ENCODE measurements around the gene EMD. TPM values are rescaled to one million over a fixed set of nuclear protein-coding genes. Genes with fewer than 3 reads are reported as not detected.
A peak's percentile ranks its signal among the peaks of the same experiment; 100 is the strongest.
"Not testable (repeated sequence)": the region's sequence is repeated elsewhere in the genome, so short reads cannot be mapped to it uniquely, and the experiment has no call there.

EMD gene
- total and polyA plus RNA-seq, 2 experiments from 2014 or later: 39.4 to 61.0 TPM

DNA sequence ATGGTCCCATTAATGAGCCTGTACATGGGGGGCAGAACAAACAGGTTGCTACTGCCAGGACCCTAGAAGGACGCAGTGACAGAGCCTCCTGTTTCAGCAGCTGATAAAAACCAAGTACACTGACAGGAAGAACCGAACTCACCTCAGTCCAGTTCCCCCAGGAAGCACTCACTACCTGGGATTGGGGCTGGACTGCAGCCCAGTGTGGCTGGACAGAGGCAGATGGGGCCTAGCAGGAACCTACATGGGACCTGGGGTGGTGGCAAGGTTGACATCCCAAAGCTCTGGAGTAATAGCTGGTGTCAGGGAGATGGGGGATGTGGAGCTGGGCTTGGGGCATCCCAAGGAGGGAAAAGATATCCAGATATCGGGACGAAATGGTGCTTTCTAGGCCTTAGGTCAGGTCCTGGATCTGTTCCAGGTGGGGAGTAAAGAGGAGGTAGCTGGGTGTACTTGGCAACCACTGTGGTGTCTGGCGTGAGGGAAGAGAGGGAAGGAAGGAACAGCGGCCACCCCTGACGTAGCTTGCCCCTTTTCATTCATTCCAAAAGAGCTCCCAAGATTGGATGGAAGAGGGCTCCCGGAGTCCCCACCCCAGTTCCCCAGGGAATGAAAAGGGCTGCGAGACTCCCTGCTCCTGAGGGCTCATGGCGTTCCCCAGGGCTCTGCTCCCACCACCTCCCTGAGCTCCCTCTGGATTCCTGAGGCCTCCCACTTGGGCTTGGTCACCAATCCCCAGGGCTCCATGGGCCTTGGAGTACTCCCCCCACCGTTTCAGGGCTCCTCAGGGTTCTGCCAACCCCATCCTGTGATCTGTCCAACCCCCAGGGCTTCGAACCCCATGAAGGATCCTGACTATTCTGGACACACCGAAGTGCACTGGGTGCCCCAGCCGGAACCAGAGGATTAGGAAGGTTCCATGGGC lies 4.5 kb downstream of the EMD start:
- Histone ChIP-seq H3K9me3 (ENCODE audit: low read depth) (no peaks in the 10 kb centered on the region), H3K4me2 (no peak overlapping the region), H3K79me2 (peaks cover 16% of the 10 kb centered on the region), H3K27ac (no peak overlapping the region), H2AFZ (no peak overlapping the region), H3K4me3 (no peak overlapping the region), H4K20me1 (ENCODE audit: insufficient read depth, poor library complexity, severe bottlenecking) (peaks cover 5% of the 10 kb centered on the region), H3K4me1 (ENCODE audit: insufficient read depth) (peaks cover 3% of the 10 kb centered on the region), H3K27me3 (no peaks in the 10 kb centered on the region), H3K9me2 (replicated peaks; ENCODE audit: insufficient read depth) (no peaks in the 10 kb centered on the region), H3K36me3 (replicated peaks; ENCODE audit: insufficient read depth, low read depth) (no peaks in the 10 kb centered on the region)
- 78% methylated on average over 14 of the region's 14 CpGs for WGBS (ENCODE audit: low lambda C conversion rate, missing lambda C conversion rate)
- TF ChIP-seq, protein P1, sequence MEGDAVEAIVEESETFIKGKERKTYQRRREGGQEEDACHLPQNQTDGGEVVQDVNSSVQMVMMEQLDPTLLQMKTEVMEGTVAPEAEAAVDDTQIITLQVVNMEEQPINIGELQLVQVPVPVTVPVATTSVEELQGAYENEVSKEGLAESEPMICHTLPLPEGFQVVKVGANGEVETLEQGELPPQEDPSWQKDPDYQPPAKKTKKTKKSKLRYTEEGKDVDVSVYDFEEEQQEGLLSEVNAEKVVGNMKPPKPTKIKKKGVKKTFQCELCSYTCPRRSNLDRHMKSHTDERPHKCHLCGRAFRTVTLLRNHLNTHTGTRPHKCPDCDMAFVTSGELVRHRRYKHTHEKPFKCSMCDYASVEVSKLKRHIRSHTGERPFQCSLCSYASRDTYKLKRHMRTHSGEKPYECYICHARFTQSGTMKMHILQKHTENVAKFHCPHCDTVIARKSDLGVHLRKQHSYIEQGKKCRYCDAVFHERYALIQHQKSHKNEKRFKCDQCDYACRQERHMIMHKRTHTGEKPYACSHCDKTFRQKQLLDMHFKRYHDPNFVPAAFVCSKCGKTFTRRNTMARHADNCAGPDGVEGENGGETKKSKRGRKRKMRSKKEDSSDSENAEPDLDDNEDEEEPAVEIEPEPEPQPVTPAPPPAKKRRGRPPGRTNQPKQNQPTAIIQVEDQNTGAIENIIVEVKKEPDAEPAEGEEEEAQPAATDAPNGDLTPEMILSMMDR (IDR thresholded peaks at IDR 0.05; ENCODE audit: poor library complexity): no peak
- TF ChIP-seq EZH2phosphoT487 (IDR thresholded peaks at IDR 0.05; ENCODE audit: low read depth, severe bottlenecking, unreplicated experiment) (no peak), EZH2 (IDR thresholded peaks at IDR 0.05; ENCODE audit: borderline replicate concordance) (no peak)
- no peak for DNase-seq (ENCODE audit: low spot score)

DNA sequence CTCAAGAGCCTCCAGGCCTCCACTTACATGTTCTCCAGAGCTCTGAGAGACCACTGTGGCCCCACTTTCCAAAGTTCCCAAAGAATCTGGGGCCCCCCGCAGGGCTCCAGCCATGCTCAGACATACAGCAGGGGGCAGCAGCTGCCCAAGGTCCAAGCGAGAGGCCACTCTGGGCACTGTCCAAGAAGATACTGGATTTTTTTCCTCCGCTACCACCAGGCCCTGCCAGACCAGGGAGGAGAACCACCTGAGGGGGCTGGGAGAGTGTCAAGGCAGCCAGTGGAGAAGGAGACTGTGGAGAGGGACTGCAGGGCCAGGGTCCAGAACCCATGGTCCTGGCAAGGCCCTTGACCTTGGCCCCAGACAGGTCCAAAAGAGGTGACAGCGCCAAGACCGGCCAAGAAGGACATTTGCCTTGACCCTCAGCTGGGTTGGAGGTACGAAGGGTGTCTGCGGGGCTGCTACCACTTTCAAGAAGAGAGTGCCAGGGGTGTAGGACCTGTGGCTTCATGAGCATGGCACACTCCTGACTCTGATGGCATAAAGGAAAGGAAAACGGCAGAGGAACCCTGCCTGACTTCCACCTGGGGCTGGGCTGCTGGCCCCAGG lies 5.3 kb downstream of the EMD start:
- Histone ChIP-seq H3K9me2 (replicated peaks; ENCODE audit: insufficient read depth) (no peaks in the 10 kb centered on the region), H3K4me2 (no peak overlapping the region), H3K9me3 (ENCODE audit: low read depth) (no peaks in the 10 kb centered on the region), H2AFZ (no peak overlapping the region), H3K27ac (no peak overlapping the region), H3K79me2 (peaks cover 15% of the 10 kb centered on the region), H3K27me3 (no peaks in the 10 kb centered on the region), H4K20me1 (ENCODE audit: insufficient read depth, poor library complexity, severe bottlenecking) (peaks cover 5% of the 10 kb centered on the region), H3K4me1 (ENCODE audit: insufficient read depth) (peaks cover 3% of the 10 kb centered on the region), H3K36me3 (replicated peaks; ENCODE audit: insufficient read depth, low read depth) (no peaks in the 10 kb centered on the region), H3K4me3 (no peak overlapping the region)
- TF ChIP-seq EZH2phosphoT487 (IDR thresholded peaks at IDR 0.05; ENCODE audit: low read depth, severe bottlenecking, unreplicated experiment) (no peak), EZH2 (IDR thresholded peaks at IDR 0.05; ENCODE audit: borderline replicate concordance) (no peak)
- TF ChIP-seq, protein P1 (IDR thresholded peaks at IDR 0.05; ENCODE audit: poor library complexity): peak; percentile 32
- no peak for DNase-seq (ENCODE audit: low spot score)
- WGBS (ENCODE audit: low lambda C conversion rate, missing lambda C conversion rate): 82% methylated on average over 8 of the region's 8 CpGs

DNA sequence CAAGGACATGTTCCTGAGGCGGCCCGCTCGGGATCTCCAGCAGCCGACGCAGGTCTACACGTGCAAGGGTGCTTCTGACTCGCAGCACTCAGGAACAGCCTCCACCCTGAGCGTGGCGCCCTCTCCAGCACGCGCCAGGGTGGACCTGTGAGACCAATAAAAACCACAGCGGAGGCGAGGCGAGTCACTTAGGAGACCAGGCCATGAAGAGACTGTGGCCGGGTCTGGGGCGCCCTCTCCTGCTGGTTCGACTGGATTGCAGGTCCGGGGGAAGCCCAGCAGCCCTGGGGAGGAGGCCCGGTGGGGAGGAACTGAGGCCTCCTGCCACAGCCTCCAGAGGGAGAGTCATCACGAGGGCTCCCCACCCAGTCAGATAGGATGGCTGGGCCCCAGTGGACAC lies 9.0 kb downstream of the EMD start:
- H3K9me2 ChIP-seq (replicated peaks; ENCODE audit: insufficient read depth); H3K4me2 ChIP-seq; H3K36me3 ChIP-seq (replicated peaks; ENCODE audit: insufficient read depth, low read depth); H3K4me1 ChIP-seq (ENCODE audit: insufficient read depth); DNase-seq (ENCODE audit: low spot score); H3K9me3 ChIP-seq (ENCODE audit: low read depth); H2AFZ ChIP-seq; H4K20me1 ChIP-seq (ENCODE audit: insufficient read depth, poor library complexity, severe bottlenecking); H3K27me3 ChIP-seq; H3K79me2 ChIP-seq; H3K27ac ChIP-seq; H3K4me3 ChIP-seq: not testable (repeated sequence)
- WGBS (ENCODE audit: low lambda C conversion rate, missing lambda C conversion rate): no CpG with 5 or more reads among the region's 20 CpGs

DNA sequence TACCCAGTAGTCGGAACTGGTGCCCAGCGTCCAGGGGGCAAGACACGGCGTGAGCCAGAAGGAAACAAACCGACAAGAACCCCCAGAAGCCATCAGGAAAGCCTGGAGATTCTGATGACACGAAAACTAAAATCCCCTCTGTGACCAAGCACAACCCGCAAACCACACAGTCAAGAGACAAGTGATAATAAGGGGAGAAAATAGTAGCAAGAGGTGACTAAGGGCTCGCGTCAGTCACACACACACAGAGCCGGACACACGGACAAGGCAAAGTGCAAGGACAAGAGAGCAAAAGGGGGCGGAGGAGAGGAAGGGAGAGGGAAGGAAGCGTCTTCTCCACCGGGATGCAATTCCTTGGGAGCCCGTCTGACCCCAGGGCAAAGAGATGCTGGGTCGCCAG lies 9.6 kb downstream of the EMD start:
- H3K27me3 ChIP-seq; H3K4me3 ChIP-seq; DNase-seq (ENCODE audit: low spot score); H3K9me2 ChIP-seq (replicated peaks; ENCODE audit: insufficient read depth); H3K4me2 ChIP-seq; H3K27ac ChIP-seq; H3K79me2 ChIP-seq; H3K4me1 ChIP-seq (ENCODE audit: insufficient read depth); H3K9me3 ChIP-seq (ENCODE audit: low read depth); H3K36me3 ChIP-seq (replicated peaks; ENCODE audit: insufficient read depth, low read depth); H4K20me1 ChIP-seq (ENCODE audit: insufficient read depth, poor library complexity, severe bottlenecking); H2AFZ ChIP-seq: not testable (repeated sequence)
- no CpG with 5 or more reads among the region's 16 CpGs for WGBS (ENCODE audit: low lambda C conversion rate, missing lambda C conversion rate)

DNA sequence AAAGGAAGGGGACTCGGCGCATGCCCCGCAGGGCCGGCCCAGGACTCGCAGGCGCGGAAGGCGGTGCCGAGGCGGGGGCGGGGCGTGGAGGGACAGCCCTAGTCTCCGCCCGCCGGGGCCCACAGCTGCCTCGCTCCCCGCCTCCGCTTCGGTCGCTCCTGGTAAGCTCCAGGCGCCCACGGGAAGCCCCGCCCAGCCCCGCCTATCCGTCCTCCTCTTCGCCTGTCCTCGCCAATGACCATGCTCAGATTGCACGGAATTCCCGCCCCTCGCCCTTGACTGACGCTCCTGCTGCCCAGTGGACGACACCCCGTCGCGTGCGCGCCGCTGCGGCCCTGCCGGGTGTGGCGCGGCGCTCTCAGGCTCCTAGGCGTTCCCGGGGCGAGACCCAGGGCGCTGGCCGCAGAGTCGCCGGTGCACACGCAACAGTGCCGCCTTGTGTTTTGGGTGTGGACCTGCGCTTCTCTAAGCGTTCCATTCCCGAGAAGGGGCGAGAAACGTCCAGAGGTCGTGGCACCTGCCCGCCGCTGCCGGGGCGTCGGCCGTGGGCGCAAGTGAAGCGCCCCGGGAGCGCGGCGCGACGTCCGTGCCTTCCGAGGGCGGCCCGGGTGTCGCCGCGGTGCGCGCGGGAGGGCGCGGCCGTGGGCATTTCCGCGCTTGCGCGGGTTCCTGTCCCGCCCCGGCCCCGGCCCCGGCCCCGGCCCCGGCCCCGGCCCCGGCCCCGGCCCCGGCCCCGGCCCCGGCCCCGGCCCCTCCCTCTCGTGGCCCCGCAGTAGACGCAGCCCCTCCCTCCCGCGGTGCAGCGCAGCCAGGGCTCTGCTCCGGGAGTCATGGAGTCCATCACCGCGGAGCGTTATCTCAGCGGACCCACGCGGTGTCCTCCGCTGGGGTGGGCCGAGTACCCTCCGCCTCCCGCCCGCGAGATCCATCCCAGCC lies 11.0 kb downstream of the EMD start:
- not testable (repeated sequence) for H3K27me3 ChIP-seq; H3K9me2 ChIP-seq (replicated peaks; ENCODE audit: insufficient read depth); H3K4me2 ChIP-seq; H3K79me2 ChIP-seq; H2AFZ ChIP-seq; H3K4me1 ChIP-seq (ENCODE audit: insufficient read depth); H3K36me3 ChIP-seq (replicated peaks; ENCODE audit: insufficient read depth, low read depth); H3K9me3 ChIP-seq (ENCODE audit: low read depth); H3K4me3 ChIP-seq; H3K27ac ChIP-seq; DNase-seq (ENCODE audit: low spot score); H4K20me1 ChIP-seq (ENCODE audit: insufficient read depth, poor library complexity, severe bottlenecking)
- 39% methylated on average over 16 of the region's 121 CpGs for WGBS (ENCODE audit: low lambda C conversion rate, missing lambda C conversion rate)

DNA sequence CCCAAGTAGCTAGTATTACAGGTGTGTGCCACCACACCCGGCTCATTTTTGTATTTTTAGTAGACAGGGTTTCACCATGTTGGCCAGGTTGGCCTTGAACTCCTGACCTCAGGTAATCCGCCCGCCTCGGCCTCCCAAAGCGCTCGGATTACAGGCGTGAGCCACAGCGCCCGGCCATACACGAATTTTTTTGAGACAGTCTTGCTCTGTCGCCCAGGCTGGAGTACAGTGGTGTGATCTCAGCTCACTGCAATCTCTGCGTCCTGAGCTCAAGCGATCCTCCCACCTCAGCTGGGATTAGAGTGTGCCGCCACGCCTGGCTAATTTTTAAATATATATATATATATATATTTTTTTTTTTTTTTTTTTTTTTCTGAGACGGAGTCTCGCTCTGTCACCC lies 17.3 kb downstream of the EMD start:
- not testable (repeated sequence) for H3K4me3 ChIP-seq; H3K36me3 ChIP-seq (replicated peaks; ENCODE audit: insufficient read depth, low read depth); H3K9me2 ChIP-seq (replicated peaks; ENCODE audit: insufficient read depth); H3K4me1 ChIP-seq (ENCODE audit: insufficient read depth); H3K9me3 ChIP-seq (ENCODE audit: low read depth); DNase-seq (ENCODE audit: low spot score); H3K27me3 ChIP-seq; H2AFZ ChIP-seq
- Histone ChIP-seq H3K4me2 (peak overlapping the region; percentile 76), H3K27ac (peak overlapping the region; percentile 99), H3K79me2 (peaks cover 16% of the 10 kb centered on the region), H4K20me1 (ENCODE audit: insufficient read depth, poor library complexity, severe bottlenecking) (peaks cover 22% of the 10 kb centered on the region)
- 94% methylated on average over 17 of the region's 17 CpGs for WGBS (ENCODE audit: low lambda C conversion rate, missing lambda C conversion rate)
